WTC11 (cell line): Measurements from ENCODE around the gene SLC13A3. TPM values are rescaled to one million over a fixed set of nuclear protein-coding genes. Genes with fewer than 3 reads are reported as not detected.

Experiments used
- ATAC-seq: fragments of 200-7000 bp; cut with Tn5 transposase; 2 replicates; pipeline ENCODE4 v1.10.0; 2021; ENCODE audit warnings: mild to moderate bottlenecking, moderate library complexity
- CTCF ChIA-PET: fragments of 300-600 bp; sonication (Branson Sonifier 250); formaldehyde crosslinking; loops from one replicate; lab custom pipeline; 2021; ENCODE audit warnings: antibody characterized with exemption; lab: Charles Lee
- POLR2A ChIA-PET: fragments of 350-600 bp; sonication (Branson Sonifier 250); formaldehyde crosslinking; loops from one replicate; lab custom pipeline; 2021; ENCODE audit warnings: antibody characterized with exemption; lab: Charles Lee
- DNase-seq: peaks from one replicate; pipeline ENCODE4 v3.0.0; 2021; ENCODE audit warnings: low spot score
- H3K27ac Mint-ChIP-seq: 2 replicates; pipeline ENCODE4 v1.8.0; 2021; ENCODE audit warnings: mixed read lengths
- H3K27me3 Mint-ChIP-seq: 2 replicates; pipeline ENCODE4 v1.8.0; 2021; ENCODE audit warnings: low read depth, mild to moderate bottlenecking, moderate library complexity, mixed read lengths
- H3K36me3 Mint-ChIP-seq: 2 replicates; pipeline ENCODE4 v1.8.0; 2021; ENCODE audit warnings: mixed read lengths
- H3K4me1 Mint-ChIP-seq: 2 replicates; pipeline ENCODE4 v1.8.0; 2022; ENCODE audit warnings: mixed read lengths
- H3K4me3 Mint-ChIP-seq: 2 replicates; pipeline ENCODE4 v1.8.0; 2021; ENCODE audit warnings: mild to moderate bottlenecking, moderate library complexity, mixed read lengths
- H3K9me3 Mint-ChIP-seq: 2 replicates; pipeline ENCODE4 v1.8.0; 2021; ENCODE audit warnings: mixed read lengths
- CBFB ChIP-seq: sonication (generic); formaldehyde crosslinking; IDR thresholded peaks from 2 replicates; pipeline ENCODE4 v1.8.1; 2022; ENCODE audit warnings: mild to moderate bottlenecking, low read depth, missing genetic modification reagents
- ELF4 ChIP-seq: sonication (generic); formaldehyde crosslinking; IDR thresholded peaks from 2 replicates; pipeline ENCODE4 v1.8.1; 2022; ENCODE audit warnings: low read depth, mild to moderate bottlenecking, moderate library complexity, missing genetic modification reagents
- ETV6 ChIP-seq: sonication (generic); formaldehyde crosslinking; IDR thresholded peaks from 2 replicates; pipeline ENCODE4 v1.8.1; 2022; ENCODE audit warnings: mild to moderate bottlenecking, missing genetic modification reagents
- GTF2I ChIP-seq: fragments of 250-450 bp; sonication (Bioruptor Pico); conservative IDR thresholded peaks from 2 replicates; pipeline ENCODE4 v1.4.0; 2021; ENCODE audit warnings: mild to moderate bottlenecking
- NR1H2 ChIP-seq: sonication (generic); formaldehyde crosslinking; IDR thresholded peaks from 2 replicates; pipeline ENCODE4 v1.9.0; 2021; ENCODE audit warnings: mild to moderate bottlenecking, moderate library complexity, missing genetic modification reagents
- PRRX2 ChIP-seq: fragments of 250-450 bp; sonication (Bioruptor Pico); IDR thresholded peaks from 2 replicates; pipeline ENCODE4 v1.8.0; 2021; ENCODE audit warnings: mild to moderate bottlenecking
- RELA ChIP-seq: sonication (generic); formaldehyde crosslinking; IDR thresholded peaks from 2 replicates; pipeline ENCODE4 v1.8.1; 2022; ENCODE audit warnings: missing genetic modification reagents, mild to moderate bottlenecking, borderline replicate concordance
- SMAD3 ChIP-seq: sonication (generic); formaldehyde crosslinking; IDR thresholded peaks from 2 replicates; pipeline ENCODE4 v1.8.0; 2022; ENCODE audit warnings: missing genetic modification reagents, mild to moderate bottlenecking, borderline replicate concordance
- total RNA-seq: library from RNA; stranded (reverse); gene quantifications from 3 replicates; pipeline ENCODE4 v1.2.3, GENCODE V29; 2021
- TF ChIP-seq, protein P1 (sequence below): sonication (generic); formaldehyde crosslinking; IDR thresholded peaks from 2 replicates; pipeline ENCODE4 v1.8.1; 2022; ENCODE audit warnings: mild to moderate bottlenecking, moderate library complexity, missing genetic modification reagents
- TF ChIP-seq, protein P2 (sequence below): fragments of 250-450 bp; sonication (Bioruptor Pico); IDR thresholded peaks from 2 replicates; pipeline ENCODE4 v1.9.0; 2021; ENCODE audit warnings: mild to moderate bottlenecking
- TF ChIP-seq, protein P3 (sequence below): sonication (generic); formaldehyde crosslinking; IDR thresholded peaks from 2 replicates; pipeline ENCODE4 v1.8.1; 2023; ENCODE audit warnings: mild to moderate bottlenecking, missing genetic modification reagents
- TF ChIP-seq, protein P4 (sequence below): sonication (generic); formaldehyde crosslinking; IDR thresholded peaks from 2 replicates; pipeline ENCODE4 v1.8.0; 2022; ENCODE audit warnings: mild to moderate bottlenecking, missing genetic modification reagents
- TF ChIP-seq, protein P5 (sequence below): sonication (generic); formaldehyde crosslinking; IDR thresholded peaks from 2 replicates; pipeline ENCODE4 v1.8.0; 2022; ENCODE audit warnings: mild to moderate bottlenecking, missing genetic modification reagents
- TF ChIP-seq, protein P6 (sequence below): fragments of 250-450 bp; sonication (Bioruptor Pico); IDR thresholded peaks from 2 replicates; pipeline ENCODE4 v1.8.0; 2021; ENCODE audit warnings: mild to moderate bottlenecking
- TF ChIP-seq, protein P7 (sequence below): fragments of 250-450 bp; sonication (Bioruptor Pico); IDR thresholded peaks from 2 replicates; pipeline ENCODE4 v2.1.2; 2022; ENCODE audit warnings: mild to moderate bottlenecking, moderate library complexity

Gene SLC13A3
- total RNA-seq, 1 experiment from 2014 or later, result 10.6 TPM

DNA sequence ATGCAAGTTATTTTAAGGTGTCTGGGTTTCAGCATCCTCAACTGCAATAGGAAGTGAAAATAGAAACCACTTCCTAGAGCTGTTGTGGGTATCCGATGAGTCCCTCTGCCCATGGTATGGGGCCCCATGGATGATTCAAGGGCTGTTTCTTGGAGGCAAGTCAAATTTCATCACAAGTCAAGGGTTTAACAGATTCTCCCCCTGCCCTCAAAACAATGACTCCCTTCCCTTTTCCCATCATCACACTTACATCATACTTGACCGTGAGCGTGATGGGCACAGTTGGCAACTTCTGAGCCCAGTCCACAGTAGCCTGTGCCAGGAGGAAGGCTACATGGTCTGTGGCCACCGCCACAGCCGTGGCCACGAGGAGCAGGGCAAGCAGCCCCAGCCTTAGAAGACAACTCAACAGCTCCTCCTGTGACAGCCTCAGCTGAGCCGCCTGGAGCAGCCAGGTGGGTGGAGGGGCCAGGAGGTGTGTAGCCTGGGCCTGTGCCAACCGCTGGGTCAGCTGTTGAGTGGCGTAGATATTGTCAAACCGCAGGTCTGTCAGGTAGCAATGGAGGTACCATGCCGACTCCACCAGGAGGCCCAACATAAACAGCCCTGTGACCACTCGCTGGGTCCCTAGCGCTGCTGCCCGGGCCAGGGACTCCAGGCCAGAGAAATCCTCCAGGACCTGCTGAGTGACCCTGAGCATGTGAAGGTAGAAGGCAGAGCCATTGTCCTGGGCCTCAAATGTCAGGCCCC lies 106.0 kb downstream of the SLC13A3 start:
- CTCF ChIA-PET, result interaction anchor here (1.4 to 1.7 kb wide), 3 partner anchors 17 to 137 kb away, joined by 3 to 4 read pairs (median 3); no protein-coding TSS in a partner anchor
- Mint-ChIP-seq H3K27me3 (no peaks in the 10 kb centered on the region), H3K36me3 (no peaks in the 10 kb centered on the region), H3K4me1 (no peaks in the 10 kb centered on the region), H3K9me3 (no peaks in the 10 kb centered on the region), H3K27ac (no peak overlapping the region), H3K4me3 (no peak overlapping the region)
- TF ChIP-seq SMAD3 (CRISPR knock-in tag) (no peak), GTF2I (CRISPR knock-in tag) (no peak)
- TF ChIP-seq, protein P1, sequence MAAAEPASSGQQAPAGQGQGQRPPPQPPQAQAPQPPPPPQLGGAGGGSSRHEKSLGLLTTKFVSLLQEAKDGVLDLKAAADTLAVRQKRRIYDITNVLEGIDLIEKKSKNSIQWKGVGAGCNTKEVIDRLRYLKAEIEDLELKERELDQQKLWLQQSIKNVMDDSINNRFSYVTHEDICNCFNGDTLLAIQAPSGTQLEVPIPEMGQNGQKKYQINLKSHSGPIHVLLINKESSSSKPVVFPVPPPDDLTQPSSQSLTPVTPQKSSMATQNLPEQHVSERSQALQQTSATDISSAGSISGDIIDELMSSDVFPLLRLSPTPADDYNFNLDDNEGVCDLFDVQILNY, result no peak
- TF ChIP-seq, protein P2, sequence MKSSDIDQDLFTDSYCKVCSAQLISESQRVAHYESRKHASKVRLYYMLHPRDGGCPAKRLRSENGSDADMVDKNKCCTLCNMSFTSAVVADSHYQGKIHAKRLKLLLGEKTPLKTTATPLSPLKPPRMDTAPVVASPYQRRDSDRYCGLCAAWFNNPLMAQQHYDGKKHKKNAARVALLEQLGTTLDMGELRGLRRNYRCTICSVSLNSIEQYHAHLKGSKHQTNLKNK (CRISPR knock-in tag), result no peak
- TF ChIP-seq, protein P3, sequence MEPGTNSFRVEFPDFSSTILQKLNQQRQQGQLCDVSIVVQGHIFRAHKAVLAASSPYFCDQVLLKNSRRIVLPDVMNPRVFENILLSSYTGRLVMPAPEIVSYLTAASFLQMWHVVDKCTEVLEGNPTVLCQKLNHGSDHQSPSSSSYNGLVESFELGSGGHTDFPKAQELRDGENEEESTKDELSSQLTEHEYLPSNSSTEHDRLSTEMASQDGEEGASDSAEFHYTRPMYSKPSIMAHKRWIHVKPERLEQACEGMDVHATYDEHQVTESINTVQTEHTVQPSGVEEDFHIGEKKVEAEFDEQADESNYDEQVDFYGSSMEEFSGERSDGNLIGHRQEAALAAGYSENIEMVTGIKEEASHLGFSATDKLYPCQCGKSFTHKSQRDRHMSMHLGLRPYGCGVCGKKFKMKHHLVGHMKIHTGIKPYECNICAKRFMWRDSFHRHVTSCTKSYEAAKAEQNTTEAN (CRISPR knock-in tag), result no peak
- ATAC-seq (no peak; the same call in 1 of the 2 replicates), DNase-seq (no peak)
- POLR2A ChIA-PET, result no interaction called here

DNA sequence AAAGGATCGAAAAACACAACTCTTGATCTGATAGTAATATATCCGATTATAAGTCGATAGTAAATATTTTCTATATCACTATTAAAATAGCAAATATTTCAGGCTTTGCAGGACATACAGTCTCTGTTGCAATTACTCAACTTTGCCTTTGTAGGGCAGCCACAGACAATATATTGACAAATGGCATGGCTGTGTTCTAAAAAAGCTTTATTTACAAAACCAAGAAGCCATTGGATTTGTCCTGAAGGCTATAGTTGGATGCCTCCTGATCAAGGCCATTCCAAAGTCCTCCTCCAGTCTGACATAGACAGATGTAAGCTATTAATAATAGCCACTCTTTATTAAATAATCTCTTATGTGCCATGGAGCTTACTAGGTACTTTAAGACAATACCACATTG lies 106.7 kb downstream of the SLC13A3 start:
- Mint-ChIP-seq H3K4me1 (peaks cover under 1% of the 10 kb centered on the region), H3K36me3 (no peaks in the 10 kb centered on the region), H3K9me3 (no peaks in the 10 kb centered on the region), H3K4me3 (no peak overlapping the region)
- no peak for ATAC-seq
- CTCF ChIA-PET, result interaction anchor here (1.3 to 1.7 kb wide), 4 partner anchors 18 to 138 kb away, joined by 3 to 4 read pairs (median 3); no protein-coding TSS in a partner anchor
- TF ChIP-seq, protein P4, sequence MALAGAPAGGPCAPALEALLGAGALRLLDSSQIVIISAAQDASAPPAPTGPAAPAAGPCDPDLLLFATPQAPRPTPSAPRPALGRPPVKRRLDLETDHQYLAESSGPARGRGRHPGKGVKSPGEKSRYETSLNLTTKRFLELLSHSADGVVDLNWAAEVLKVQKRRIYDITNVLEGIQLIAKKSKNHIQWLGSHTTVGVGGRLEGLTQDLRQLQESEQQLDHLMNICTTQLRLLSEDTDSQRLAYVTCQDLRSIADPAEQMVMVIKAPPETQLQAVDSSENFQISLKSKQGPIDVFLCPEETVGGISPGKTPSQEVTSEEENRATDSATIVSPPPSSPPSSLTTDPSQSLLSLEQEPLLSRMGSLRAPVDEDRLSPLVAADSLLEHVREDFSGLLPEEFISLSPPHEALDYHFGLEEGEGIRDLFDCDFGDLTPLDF (CRISPR knock-in tag), result no peak
- TF ChIP-seq NR1H2 (CRISPR knock-in tag) (no peak), CBFB (CRISPR knock-in tag) (no peak), ELF4 (CRISPR knock-in tag) (no peak), PRRX2 (CRISPR knock-in tag) (no peak), ETV6 (CRISPR knock-in tag) (no peak), RELA (no peak)
- TF ChIP-seq, protein P5, sequence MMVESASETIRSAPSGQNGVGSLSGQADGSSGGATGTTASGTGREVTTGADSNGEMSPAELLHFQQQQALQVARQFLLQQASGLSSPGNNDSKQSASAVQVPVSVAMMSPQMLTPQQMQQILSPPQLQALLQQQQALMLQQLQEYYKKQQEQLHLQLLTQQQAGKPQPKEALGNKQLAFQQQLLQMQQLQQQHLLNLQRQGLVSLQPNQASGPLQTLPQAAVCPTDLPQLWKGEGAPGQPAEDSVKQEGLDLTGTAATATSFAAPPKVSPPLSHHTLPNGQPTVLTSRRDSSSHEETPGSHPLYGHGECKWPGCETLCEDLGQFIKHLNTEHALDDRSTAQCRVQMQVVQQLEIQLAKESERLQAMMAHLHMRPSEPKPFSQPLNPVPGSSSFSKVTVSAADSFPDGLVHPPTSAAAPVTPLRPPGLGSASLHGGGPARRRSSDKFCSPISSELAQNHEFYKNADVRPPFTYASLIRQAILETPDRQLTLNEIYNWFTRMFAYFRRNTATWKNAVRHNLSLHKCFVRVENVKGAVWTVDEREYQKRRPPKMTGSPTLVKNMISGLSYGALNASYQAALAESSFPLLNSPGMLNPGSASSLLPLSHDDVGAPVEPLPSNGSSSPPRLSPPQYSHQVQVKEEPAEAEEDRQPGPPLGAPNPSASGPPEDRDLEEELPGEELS (CRISPR knock-in tag), result no peak
- TF ChIP-seq, protein P6, sequence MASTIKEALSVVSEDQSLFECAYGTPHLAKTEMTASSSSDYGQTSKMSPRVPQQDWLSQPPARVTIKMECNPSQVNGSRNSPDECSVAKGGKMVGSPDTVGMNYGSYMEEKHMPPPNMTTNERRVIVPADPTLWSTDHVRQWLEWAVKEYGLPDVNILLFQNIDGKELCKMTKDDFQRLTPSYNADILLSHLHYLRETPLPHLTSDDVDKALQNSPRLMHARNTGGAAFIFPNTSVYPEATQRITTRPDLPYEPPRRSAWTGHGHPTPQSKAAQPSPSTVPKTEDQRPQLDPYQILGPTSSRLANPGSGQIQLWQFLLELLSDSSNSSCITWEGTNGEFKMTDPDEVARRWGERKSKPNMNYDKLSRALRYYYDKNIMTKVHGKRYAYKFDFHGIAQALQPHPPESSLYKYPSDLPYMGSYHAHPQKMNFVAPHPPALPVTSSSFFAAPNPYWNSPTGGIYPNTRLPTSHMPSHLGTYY (CRISPR knock-in tag), result no peak
- TF ChIP-seq, protein P7, sequence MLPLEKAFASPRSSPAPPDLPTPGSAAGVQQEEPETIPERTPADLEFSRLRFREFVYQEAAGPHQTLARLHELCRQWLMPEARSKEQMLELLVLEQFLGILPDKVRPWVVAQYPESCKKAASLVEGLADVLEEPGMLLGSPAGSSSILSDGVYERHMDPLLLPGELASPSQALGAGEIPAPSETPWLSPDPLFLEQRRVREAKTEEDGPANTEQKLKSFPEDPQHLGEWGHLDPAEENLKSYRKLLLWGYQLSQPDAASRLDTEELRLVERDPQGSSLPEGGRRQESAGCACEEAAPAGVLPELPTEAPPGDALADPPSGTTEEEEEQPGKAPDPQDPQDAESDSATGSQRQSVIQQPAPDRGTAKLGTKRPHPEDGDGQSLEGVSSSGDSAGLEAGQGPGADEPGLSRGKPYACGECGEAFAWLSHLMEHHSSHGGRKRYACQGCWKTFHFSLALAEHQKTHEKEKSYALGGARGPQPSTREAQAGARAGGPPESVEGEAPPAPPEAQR (CRISPR knock-in tag), result no peak
- TF ChIP-seq, all 79 proteins: peak for 0
- POLR2A ChIA-PET, result no interaction called here
- no peak for DNase-seq
- no peak overlapping the region for H3K27ac Mint-ChIP-seq
- no peaks in the 10 kb centered on the region for H3K27me3 Mint-ChIP-seq
